Fibroblast of skin of left quadriceps (primary cell): Measurements from ENCODE around the gene KLHL25.

ENCODE experiments used
- DNase-seq, 2 experiments: peaks; one replicate each; pipeline ENCODE4 v3.0.0-alpha.2; 2013; ENCODE audit warnings: low read depth in 2 of 2

The KLHL25 gene

DNA sequence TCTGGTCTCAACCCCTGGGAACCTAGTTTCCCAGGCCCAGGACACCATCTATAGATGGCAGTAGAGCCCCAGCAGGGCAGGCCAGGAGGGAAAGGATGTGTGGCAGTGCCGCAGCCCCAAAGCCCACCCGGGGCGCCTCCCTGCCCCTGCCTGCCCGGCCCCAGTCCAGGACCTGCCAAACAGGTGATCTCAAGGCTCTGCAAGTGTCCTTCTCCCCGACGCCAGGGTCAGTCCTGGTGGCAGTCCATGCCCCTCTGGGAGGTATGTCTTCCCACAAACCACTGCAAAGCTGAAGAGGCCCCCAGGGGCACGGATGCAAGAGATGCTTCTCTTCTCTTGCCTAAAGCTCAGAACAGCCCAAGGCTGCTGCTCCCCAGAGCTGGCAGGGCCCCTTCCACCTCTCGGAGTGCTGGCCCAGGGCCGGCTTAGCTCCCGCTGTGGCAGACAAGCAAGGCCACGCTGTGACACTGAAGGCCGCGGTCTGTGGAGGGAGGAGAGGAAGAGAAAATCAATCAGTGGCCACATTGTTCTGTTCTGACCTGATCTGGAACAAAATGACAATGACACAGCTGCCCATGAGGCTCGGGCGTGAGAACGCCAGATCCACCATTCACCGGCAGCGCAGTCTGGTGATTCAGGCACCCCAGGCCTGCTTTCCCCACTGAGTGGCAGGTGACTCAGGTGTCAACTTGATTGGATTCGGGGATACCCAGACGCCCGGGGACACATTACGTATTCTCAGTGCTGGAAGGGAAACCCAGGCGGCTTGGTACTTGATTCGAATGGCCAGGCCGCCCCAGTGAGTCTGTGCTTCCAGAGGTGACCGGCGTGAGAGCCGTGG, 34.0 kb downstream of the KLHL25 start:
- DNase-seq: no peak

DNA sequence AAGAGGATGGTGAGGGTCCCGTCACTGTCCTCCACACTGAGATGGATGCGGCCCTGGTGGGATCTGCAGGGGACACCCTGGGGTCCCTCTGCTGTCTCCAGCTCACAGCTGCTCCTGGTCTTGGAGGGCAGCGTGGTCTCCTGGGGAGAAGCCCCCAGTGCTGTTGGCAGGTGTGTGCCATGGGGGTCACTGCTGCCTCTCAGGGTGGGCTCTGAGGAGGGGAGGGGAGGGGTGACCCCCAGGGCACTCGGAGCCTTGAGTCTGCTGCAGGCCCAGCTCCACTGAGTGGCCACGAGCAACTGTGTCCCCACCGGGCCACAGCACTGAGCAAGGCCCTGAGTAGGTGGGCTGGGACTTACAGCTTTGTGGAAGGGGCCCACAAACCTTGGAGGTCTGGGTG, 34.7 kb downstream of the KLHL25 start:
- no peak for DNase-seq

DNA sequence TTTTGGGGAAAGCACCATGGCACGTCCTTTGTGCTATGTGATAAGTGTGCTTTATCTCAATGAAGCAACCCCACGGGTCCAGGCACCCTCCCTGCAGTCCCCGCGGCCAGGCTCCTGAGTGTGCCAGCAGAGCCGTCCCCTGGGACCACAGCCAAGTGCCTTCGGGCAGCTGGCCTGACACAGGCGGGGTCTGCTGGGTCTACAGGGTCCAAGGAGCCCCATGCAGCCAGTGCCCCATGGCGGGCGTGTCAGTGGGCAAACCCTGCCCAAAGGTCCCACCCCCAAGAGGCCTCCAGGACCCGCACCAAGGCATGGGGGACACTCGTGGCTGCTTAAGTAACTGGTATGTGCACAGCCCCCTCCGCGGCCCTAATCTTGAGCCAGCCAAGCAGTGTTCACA, 35.3 kb downstream of the KLHL25 start:
- DNase-seq: no peak

DNA sequence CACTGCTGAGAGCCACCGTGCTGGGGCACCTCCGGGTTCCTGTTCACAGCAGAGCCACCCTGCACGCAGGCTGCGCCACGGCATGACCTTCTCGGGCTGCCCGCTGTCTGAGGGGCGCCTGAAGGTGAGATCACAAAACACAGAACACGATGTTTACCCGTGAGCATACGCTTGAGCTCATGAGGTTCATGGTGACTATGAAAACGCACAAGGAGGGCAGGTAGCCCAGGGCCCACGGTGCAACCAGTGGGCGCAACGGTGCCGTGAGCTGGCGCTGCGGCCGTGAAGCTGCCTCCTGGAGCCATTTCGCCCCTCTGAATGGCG, 36.1 kb downstream of the KLHL25 start:
- no peak for DNase-seq

DNA sequence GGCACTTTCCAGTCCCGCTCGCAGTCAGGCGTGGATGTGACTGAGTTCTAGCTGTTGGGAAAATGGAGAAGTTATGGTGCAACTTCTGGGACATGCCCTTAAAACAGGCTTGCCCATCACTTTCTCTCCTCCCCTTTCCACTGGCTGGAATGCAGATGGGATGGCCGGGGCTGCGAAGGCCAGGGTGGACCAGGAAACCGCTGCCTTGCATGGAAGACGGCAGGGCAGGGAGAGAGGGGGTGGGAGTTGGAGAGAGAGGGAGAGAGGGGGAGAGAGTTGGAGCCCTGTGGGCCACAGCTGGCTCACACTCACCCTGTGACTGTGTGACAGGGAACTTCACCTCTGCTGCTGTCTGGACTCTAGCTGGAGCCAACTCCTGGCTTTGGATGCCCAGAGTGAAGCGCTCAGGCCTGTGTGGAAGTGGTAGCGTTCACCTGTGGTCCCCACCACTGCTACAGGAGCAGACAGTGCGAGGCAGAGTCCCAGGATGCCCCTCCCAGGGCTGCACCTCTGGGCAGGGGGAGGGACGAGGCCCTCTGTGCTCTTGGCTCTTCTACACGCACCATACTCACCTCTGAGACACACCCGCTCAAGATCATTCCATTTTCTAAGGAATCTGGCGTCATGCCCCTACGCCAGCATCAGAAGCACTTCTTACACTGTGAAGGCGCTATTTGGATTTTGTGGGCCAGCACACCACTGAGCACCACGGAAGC, 36.6 kb downstream of the KLHL25 start:
- DNase-seq: no peak

DNA sequence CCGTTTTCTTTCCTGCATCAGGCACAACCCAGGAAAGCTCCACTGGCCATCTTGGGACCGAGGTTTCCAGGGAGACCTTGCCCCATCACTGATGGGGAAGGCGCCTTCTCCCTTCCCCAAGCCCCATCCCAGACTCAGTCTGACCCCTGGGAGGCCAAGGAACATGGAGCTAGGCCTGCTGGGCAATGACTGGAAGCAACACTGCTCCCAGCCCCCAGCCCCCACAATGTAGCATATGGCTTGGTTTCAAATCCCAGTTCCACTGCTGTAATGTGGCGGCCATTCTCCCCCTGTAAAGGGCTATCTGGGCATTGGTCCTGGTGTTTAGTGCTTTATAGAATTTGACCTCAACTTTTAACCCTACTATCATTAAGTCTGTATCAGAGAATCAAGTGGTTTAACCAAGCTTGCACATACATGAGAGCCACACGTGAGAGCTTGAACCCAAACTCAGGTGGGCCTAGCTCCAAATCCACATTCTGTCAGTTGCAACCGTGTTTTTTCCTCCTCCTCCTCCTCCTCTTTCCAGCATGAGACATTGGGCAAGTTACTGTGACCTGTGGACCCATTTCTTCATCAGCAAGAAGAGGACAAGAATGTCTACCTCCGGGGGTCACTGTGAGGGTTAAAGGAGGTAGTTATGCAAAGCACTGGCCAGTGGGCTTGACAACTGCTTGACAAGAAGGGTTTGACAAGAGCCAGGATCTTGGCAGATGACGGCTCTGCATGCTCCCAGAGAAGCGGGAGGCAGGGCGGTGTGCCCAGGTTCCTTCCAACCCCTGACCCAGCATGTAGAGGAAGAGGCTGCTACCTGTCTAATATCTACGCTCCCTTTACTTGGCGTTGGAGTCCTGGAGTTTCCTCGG, 37.4 kb downstream of the KLHL25 start:
- no peak for DNase-seq

DNA sequence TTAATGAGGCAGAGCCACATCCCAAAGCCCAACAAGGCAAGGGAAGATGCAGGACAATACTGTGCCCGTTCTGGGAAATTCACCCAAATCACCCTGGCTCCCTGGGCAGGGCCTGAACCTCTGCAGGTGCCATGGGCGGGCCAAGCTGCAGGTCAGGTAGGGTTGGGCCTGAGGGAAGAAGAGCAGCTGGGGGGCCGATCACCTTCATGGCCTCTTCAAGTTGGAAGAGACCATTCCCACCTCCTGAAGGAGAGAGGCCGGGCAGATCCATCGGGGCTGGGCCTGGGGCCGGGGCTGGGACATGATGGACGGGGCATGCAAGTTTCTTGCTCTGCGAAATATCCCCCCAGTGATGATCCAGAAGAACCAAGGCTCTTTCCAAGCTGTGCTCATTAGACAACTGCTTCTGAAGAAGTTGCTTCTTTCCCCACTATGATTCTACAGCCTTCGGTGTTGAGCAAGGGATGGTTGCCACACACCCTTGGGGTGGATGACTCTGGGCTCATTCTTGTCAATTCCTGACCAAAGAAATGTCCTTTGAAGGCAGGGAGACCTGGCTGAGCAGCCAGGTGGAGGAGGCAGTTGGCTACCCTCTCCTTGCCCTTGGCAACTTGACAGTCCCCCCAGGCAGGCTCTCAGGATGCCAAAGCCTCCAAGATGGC, 38.2 kb downstream of the KLHL25 start:
- DNase-seq: no peak

DNA sequence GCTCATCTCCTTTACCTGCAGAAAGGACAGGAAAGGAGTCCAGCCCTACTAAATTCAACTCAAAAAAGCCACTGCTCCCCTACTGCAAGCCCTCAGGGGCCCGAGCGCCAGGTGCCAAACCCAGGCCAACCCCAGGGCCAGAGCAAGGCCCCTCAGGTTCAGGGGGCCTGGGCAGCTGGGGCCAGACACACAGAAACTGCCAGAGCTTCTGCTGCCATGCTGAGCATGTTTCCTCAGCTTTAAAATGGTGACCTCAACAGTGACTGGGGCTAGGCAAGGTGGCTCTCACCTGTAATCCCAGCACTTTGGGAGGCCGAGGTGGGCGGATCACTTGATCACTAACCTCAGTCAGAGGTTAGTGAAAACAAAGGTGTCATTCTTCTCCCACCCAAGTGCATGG, 38.8 kb downstream of the KLHL25 start:
- DNase-seq: no peak

DNA sequence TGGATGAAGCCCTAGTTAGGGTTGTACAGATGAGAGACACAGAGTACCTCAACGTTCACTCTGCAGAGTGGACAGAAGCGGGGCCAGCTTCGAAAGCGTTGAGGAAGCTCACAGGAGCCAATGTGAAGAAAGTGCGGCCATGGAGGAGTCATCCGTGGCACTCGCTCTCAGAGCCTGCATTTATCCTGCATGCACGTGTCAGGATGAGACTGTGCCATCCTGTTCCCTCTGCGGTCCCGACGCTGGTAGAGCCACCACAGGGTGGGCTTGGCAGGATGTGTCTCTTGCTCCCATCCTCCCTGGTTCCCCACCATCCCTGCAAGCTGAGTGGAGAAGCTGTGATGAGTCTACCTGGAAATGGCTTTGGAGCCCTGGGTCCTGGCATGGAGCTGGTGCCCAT, 39.3 kb downstream of the KLHL25 start:
- no peak for DNase-seq

DNA sequence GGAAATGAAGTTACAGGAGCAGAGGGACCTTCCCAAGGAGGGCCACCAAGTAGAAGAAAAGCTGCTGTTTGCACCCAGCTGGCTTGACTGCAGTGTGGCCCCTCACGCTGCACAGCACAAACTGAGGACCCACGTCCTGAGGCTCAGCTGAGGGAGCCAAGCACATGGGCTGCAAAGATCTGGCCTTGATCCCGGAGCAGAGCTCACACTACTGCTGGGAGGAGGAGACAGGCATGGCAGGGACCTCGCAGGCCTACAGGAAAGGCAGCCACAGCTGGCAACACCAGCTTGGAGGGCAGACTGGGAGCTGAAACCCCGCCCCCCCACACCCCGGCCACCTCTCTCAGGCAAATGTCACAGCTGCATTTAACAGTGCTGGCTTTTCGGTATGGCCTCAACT, 39.7 kb downstream of the KLHL25 start:
- DNase-seq: no peak

DNA sequence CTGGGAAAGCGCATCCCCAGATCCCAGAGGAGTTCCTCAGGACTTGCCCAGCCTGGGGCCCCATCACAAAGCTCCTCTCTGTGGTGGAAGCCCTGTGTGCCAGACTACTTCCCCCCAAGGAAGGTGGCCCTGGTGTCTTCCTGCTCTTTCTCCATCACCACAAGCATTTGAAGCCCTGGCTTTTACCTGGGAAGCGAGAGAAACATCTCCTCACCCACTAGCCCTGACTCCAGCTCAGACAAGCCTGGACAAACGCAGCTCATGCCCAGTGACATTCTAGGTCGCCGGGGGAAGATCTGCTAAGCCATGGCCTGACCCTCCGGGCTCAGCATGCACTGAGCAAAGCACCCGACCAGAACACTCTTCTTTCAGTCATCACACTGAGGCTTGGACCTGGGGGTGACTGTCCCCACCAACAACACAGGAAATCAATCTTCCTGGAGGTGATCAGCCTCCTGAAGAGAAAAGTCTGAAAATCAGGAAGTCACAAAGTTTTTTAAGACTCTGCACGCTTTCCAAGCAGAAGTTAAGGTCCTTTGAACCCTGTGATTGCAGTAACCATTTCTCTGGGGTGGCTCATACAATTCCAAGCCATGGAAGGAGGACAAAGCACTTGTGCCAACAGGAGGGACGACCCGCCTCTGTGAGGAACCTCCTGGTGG, 40.8 kb downstream of the KLHL25 start:
- DNase-seq: no peak

DNA sequence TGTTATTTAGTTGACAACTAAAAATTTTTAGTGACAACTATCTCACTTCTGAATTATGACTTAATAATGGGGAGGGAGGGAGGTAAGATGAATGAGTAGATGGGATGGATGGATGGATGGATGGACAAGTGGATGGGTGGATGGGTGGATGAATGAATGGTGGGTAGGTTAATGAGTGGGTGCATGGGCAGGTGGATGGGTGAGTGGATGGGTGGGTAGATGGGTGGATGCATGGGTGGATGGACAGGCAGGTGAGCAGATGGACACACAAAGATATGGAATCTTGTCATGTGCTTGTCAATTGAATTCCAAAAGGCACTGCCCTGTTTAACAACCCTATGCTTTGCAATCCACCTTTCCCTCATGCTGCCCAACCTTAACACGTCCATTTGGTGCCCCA, 41.5 kb downstream of the KLHL25 start:
- DNase-seq: no peak

DNA sequence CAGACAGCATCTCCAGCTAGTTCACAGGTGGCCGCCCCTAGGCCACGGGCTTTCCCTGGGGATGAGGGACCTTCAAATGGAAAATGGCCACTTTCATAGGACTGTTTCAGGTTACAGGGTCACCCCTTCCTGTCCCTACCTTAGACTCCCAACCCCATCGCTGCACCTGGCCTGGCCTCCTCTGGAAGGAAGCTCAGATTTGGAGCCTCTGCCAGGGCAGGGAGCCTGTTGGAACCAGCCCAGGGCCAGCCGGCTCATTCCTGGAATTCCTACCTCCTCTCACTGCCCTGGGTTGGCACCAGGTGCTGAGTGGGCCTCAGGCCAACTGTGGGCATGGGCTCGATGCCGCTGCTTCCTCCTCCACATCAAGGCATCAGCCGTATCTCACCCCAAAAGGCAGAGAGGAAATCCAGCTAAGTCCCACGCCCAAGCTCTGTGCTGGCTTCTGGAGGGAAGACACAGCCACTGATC, 42.2 kb downstream of the KLHL25 start:
- DNase-seq: no peak

DNA sequence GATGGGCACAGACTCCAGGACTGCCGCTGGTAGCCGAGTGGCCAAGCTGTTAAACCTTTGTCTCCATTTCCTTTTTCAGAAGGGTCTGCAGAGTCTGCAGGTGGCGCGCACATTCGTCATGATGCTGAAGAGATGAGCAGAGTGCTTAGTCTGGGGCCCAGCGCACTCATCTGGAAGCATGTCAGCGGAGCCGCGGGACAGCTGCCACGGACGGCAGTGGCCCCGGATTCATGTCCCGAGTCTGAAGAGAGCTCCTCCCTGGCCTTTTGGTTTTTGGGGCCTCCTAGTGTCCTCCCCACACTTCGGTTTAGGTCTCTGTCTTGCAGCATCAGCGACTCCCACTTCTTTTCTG, 42.6 kb downstream of the KLHL25 start:
- DNase-seq: no peak

DNA sequence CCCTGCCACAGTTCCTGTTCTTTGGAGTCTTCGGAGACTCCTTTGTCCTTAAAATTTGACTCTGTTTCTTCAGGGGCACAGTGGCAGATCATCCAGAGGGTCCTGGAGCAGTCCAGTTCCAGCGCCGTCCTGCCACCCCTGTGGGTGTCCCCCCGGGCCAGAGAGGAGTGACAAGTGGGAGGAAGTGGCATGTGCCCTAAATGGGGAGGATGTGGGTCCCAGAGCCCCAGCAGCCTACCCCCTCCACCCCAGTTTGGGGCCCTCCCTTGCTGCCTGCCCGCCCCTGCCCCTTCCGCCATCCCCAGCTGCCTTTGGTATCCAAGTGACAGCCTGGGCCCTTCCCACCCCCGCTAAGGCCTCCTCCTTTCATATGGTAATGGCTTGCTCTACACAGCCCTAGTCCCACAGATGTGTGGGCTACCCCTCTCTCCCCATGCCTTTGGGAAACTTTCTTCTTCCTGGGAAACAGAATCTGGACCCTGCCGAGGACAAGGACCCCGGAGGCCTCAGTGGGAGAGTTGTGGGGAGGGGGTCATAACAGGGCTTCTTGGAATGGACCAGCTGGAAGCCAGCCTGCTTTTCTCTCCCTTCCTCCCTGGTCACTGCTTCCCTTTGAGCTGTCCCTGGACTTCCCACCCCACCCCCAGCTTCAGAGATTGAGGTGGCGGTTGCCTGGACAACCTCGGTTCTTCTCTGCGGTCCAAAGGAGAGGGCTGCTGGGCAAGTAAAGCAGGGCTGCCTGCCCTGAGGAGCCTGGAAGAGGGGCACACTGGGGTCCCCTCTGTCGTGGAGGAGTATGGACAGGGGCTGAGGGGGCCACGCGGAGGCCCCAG, 43.2 kb downstream of the KLHL25 start:
- no peak for DNase-seq

DNA sequence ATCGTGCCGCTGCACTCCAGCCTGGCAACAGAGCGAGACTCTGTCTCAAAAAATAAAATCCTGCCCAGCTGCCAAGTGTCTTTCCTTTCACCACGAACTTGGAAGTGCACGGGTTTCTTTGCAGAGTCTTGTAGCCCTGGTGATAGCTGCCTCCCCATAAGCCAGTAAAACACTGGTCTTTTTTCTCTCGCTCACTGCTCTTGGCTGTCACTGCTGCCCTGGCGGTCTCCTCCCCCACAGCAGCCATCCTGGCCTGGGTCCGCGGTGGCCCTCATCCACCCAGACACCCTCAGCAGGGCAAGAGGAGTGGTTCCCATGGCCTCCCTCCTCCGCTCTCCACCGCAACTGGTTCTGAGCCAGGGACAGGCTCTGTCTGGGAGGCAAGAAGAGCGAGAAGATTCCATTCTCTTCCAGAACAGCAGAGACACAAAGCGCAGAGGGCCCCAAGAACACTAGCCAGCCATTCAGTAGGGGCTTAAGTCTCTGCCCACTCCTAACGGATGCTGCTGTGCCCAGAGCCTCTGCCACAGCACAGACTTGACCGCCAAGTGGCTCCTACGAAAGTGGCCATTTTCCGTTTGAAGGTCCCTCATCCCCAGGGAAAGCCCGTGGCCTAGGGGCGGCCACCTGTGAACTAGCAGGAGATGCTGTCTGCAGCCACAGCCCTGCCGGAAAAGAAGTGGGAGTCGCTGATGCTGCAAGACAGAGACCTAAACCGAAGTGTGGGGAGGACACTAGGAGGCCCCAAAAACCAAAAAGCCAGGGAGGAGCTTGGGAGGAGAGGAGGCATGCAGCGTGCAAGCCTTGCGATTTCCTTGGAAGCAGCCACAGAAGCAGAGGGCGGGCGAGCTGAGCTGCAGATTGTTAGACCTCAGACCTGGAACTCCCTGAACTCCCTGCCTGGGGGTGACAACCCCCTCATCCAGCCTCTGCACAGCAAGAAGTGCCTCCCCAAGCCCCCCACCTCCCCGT, 44.1 kb downstream of the KLHL25 start:
- DNase-seq: no peak

DNA sequence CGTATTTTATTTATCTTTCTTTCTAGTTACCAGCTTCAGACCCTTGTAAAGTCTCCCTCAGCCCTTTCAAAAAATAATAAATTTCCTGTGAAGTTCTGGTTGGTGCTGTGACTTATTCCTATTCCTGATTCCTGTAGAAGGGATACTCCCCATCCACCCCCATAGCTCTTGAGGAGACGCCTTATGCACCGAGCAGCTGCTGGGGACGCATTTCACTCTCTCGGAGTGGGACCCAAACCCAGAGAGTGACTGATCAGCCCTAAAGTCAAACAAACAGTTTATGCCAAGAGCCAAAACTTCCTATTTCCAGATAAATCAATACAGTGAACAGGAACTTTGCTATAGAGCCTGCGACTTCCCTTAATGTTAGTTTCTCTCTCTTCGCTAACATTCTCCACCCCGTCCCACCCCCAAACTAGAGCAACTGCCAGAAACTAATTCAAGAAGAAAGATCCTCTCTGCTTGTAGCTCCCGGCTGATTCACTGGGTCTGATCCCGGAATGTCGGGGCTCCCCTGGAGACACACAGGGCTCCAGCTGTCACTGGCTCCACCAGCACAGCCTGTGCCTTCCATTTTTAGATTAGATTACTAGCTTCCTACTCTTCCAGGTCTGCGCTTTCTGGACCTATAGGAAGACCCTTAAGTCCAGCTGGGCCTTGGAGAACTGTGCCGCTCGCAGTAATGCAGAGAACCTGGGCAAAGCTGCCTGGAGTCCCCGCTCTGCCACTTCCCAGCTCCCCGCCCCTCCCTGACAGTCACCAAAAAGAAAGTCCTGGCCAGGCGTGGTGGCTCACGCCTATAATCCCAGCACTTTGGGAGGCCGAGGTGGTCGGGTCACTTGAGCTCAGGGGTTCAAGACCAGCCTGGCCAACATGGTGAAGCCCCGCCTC, 45.2 kb downstream of the KLHL25 start:
- no peak for DNase-seq

DNA sequence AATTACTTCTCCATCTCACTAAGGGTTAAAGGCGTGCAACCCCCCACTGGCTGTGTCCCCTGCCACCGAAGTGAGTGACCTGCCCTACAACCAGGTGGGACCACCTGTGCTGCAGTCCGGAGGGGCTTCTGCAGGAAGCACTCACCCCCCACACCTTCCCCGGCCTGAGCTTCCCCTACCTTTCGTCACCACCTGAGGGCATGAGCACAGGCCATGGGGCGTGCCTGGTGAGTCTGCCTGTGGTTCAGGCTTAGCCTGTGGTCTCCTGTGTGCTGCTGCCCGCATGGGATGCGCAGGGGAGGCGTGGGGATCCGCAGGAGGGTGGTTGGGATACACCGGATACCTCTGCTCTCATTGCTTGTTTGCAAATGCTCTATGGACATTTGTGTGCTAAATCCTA, 46.0 kb downstream of the KLHL25 start:
- no peak for DNase-seq
